ENCODE results near the gene PLEKHN1.
A peak's percentile ranks its signal among the peaks of the same experiment; 100 is the strongest.
"Not testable (repeated sequence)": the region's sequence is repeated elsewhere in the genome, so short reads cannot be mapped to it uniquely, and the experiment has no call there.

PLEKHN1 gene

DNA sequence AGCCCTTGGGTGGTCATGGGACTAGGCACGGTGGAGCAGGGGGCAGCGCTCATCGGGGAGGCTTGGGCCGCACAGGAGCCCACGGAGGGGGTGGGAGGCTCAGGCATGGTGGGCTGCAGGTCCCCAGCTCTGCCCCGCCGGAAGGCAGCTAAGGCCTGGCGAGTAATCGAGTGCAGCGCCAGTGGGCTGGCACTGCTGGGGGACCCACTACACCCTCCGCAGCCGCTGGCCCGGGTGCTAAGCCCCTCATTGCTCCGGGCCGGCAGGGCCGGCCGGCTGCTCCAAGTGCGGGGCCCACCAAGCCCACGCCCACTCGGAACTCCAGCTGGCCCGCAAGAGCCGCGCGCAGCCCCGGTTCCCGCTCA, 52.0 kb downstream of the PLEKHN1 start:
- H3K9ac ChIP-seq (ENCODE audit: low read length); H3K9me2 ChIP-seq (replicated peaks; ENCODE audit: insufficient read depth, low read length); H4K20me1 ChIP-seq (ENCODE audit: low read depth, low read length); H3K36me3 ChIP-seq (ENCODE audit: low read length); H3K4me2 ChIP-seq (ENCODE audit: low read depth, low read length, poor library complexity, severe bottlenecking); H3K27ac ChIP-seq (ENCODE audit: low read depth, low read length); H2AFZ ChIP-seq (ENCODE audit: low read depth, low read length, severe bottlenecking); H3K9me3 ChIP-seq (ENCODE audit: insufficient read depth, low read length); H3K27me3 ChIP-seq (ENCODE audit: low read length); H3K4me3 ChIP-seq (ENCODE audit: insufficient read depth, low read length, poor library complexity, severe bottlenecking); H3K79me2 ChIP-seq (ENCODE audit: insufficient read depth, low read length); H3F3A ChIP-seq (ENCODE audit: insufficient read depth): not testable (repeated sequence)

DNA sequence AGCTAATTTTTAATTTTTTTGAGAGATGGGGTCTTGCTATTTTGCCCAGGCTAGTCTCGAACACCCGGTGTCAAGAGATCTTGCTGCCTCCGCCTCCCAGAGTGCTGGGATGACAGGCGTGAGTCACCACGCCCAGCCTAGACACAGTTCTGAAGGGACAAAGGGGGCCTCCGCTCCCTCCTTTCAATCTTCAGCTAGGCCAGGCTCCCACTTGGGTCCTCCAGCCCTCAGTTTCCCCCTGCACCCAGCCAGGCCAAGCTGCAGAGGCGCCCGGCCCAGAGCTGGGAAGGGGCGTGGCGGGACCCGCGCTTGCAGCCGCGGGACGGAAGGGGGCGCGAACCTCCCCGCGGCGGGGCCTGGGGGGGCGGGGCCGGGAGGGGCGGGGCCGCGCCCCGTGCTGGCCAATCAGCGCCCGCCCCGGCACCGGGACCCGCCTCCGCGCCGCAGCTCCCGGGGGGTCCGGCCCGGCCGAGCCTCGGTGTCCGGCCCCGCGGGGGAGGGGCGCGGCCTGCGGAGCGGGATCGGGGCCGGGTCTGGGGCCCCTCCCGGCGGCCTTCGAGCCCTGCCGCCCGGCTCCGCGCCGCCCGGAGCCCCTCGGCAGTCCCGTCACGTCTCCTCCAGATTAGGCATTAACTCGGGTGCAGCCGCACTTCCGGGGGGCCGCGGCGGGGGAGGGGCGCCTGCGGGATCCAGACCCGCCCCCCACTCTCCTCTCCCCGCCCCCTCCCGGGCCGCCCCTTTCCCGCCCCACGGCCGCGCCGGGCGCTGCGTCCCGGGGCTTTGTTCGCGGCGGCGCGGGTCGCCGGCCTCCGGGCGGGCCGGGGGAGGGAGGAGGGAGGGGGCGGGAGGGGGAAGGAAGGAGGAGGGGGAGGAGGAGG, 53.1 kb downstream of the PLEKHN1 start:
- H3K9me2 ChIP-seq (replicated peaks; ENCODE audit: insufficient read depth, low read length) = no peaks in the 10 kb centered on the region
- H3K36me3 ChIP-seq (ENCODE audit: low read length) = no peaks in the 10 kb centered on the region
- H3K4me2 ChIP-seq (ENCODE audit: low read depth, low read length, poor library complexity, severe bottlenecking) = peak overlapping the region; percentile 40
- H3K4me3 ChIP-seq (ENCODE audit: insufficient read depth, low read length, poor library complexity, severe bottlenecking) = peak overlapping the region; percentile 52
- no peak for TF ChIP-seq EZH2phosphoT487 (conservative IDR thresholded peaks at IDR 0.05; ENCODE audit: low read length)
- TF ChIP-seq, protein P1, sequence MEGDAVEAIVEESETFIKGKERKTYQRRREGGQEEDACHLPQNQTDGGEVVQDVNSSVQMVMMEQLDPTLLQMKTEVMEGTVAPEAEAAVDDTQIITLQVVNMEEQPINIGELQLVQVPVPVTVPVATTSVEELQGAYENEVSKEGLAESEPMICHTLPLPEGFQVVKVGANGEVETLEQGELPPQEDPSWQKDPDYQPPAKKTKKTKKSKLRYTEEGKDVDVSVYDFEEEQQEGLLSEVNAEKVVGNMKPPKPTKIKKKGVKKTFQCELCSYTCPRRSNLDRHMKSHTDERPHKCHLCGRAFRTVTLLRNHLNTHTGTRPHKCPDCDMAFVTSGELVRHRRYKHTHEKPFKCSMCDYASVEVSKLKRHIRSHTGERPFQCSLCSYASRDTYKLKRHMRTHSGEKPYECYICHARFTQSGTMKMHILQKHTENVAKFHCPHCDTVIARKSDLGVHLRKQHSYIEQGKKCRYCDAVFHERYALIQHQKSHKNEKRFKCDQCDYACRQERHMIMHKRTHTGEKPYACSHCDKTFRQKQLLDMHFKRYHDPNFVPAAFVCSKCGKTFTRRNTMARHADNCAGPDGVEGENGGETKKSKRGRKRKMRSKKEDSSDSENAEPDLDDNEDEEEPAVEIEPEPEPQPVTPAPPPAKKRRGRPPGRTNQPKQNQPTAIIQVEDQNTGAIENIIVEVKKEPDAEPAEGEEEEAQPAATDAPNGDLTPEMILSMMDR (IDR thresholded peaks at IDR 0.05; ENCODE audit: insufficient read depth, low read length, poor library complexity, severe bottlenecking) = no peak
- H4K20me1 ChIP-seq (ENCODE audit: low read depth, low read length) = no peaks in the 10 kb centered on the region
- no peak overlapping the region for H3K27ac ChIP-seq (ENCODE audit: low read depth, low read length)
- no peaks in the 10 kb centered on the region for H3F3A ChIP-seq (ENCODE audit: insufficient read depth)
- no peaks in the 10 kb centered on the region for H3K9me3 ChIP-seq (ENCODE audit: insufficient read depth, low read length)
- H3K27me3 ChIP-seq (ENCODE audit: low read length) = no peaks in the 10 kb centered on the region
- H3K9ac ChIP-seq (ENCODE audit: low read length) = no peak overlapping the region
- no peaks in the 10 kb centered on the region for H3K79me2 ChIP-seq (ENCODE audit: insufficient read depth, low read length)
- no peak overlapping the region for H2AFZ ChIP-seq (ENCODE audit: low read depth, low read length, severe bottlenecking)

DNA sequence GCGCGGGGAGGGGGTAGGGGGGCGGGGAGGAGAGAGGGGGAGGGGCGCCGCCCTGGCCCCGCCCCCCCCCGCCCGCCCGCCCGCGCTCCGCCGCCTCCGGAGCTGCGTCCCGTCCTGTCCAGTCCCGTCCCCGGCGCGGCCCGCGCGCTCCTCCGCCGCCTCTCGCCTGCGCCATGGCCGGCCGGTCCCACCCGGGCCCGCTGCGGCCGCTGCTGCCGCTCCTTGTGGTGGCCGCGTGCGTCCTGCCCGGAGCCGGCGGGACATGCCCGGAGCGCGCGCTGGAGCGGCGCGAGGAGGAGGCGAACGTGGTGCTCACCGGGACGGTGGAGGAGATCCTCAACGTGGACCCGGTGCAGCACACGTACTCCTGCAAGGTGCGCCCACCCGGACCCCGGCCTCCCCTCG, 53.7 kb downstream of the PLEKHN1 start, which contains the start of gene AGRN:
AGRN (plus strand) TSS at position 121 of the 405 bp plus-strand sequence; CDS start at position 174, 53 bp downstream.
- no peaks in the 10 kb centered on the region for H3K27me3 ChIP-seq (ENCODE audit: low read length)
- no peak within 1 kb of the TSS for H3K9ac ChIP-seq (ENCODE audit: low read length)
- H3K36me3 ChIP-seq (ENCODE audit: low read length) = no peaks in the 10 kb centered on the region
- no peak for TF ChIP-seq EZH2phosphoT487 (conservative IDR thresholded peaks at IDR 0.05; ENCODE audit: low read length)
- TF ChIP-seq, protein P1 (IDR thresholded peaks at IDR 0.05; ENCODE audit: insufficient read depth, low read length, poor library complexity, severe bottlenecking) = no peak
- no peak within 1 kb of the TSS for H3K27ac ChIP-seq (ENCODE audit: low read depth, low read length)
- H3K9me2 ChIP-seq (replicated peaks; ENCODE audit: insufficient read depth, low read length) = no peaks in the 10 kb centered on the region
- no peaks in the 10 kb centered on the region for H4K20me1 ChIP-seq (ENCODE audit: low read depth, low read length)
- H3K79me2 ChIP-seq (ENCODE audit: insufficient read depth, low read length) = no peaks in the 10 kb centered on the region
- H3K9me3 ChIP-seq (ENCODE audit: insufficient read depth, low read length) = no peaks in the 10 kb centered on the region
- H3F3A ChIP-seq (ENCODE audit: insufficient read depth) = no peaks in the 10 kb centered on the region
- H3K4me2 ChIP-seq (ENCODE audit: low read depth, low read length, poor library complexity, severe bottlenecking) = peak within 1 kb of the TSS; percentile 40
- H2AFZ ChIP-seq (ENCODE audit: low read depth, low read length, severe bottlenecking) = no peak within 1 kb of the TSS
- peak within 1 kb of the TSS; percentile 52 for H3K4me3 ChIP-seq (ENCODE audit: insufficient read depth, low read length, poor library complexity, severe bottlenecking)

DNA sequence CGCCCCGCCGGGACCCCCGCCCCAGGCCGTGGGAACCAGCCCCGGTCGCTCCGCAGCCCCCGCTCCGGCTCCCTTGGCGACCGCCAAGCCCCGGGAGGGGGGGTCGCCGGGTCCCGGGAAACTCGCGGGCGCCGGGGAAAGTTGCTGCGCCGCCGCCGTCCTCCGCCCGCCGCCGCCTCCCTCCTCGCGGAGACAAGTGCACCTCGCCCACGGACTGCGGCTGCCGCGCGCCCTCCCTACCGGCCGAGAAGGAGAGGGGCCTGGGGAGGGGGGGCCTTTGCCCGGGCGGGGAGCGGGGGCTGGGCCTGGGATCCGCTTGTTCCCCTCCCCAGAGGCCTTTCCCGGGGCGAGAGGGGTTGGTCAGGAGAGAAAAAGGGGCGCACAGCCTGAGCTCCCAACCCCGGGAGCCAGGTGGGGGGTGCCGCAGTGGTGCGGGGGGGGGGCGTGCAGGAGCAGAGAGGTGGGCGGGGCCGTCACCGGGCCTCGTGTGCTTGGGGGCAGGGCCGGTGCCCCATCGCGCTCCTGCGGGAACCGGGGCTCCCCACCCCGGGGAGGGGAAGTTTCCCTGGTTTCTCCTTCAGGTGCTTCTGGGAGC, 54.2 kb downstream of the PLEKHN1 start:
- Histone ChIP-seq H3K27me3 (ENCODE audit: low read length) (no peaks in the 10 kb centered on the region), H3K4me2 (ENCODE audit: low read depth, low read length, poor library complexity, severe bottlenecking) (no peak overlapping the region), H3K36me3 (ENCODE audit: low read length) (no peaks in the 10 kb centered on the region), H3K9me2 (replicated peaks; ENCODE audit: insufficient read depth, low read length) (no peaks in the 10 kb centered on the region), H3K79me2 (ENCODE audit: insufficient read depth, low read length) (no peaks in the 10 kb centered on the region), H4K20me1 (ENCODE audit: low read depth, low read length) (no peaks in the 10 kb centered on the region), H3K9ac (ENCODE audit: low read length) (no peak overlapping the region), H3K27ac (ENCODE audit: low read depth, low read length) (no peak overlapping the region), H3K9me3 (ENCODE audit: insufficient read depth, low read length) (no peaks in the 10 kb centered on the region), H3F3A (ENCODE audit: insufficient read depth) (no peaks in the 10 kb centered on the region), H3K4me3 (ENCODE audit: insufficient read depth, low read length, poor library complexity, severe bottlenecking) (no peak overlapping the region), H2AFZ (ENCODE audit: low read depth, low read length, severe bottlenecking) (no peak overlapping the region)
- TF ChIP-seq, protein P1 (IDR thresholded peaks at IDR 0.05; ENCODE audit: insufficient read depth, low read length, poor library complexity, severe bottlenecking) = no peak
- no peak for TF ChIP-seq EZH2phosphoT487 (conservative IDR thresholded peaks at IDR 0.05; ENCODE audit: low read length)

Data from SU-DHL-6 (cell line).